HCT116 (cell line): ENCODE measurements around the gene ELFN1. TPM values are rescaled to one million over a fixed set of nuclear protein-coding genes. Genes with fewer than 3 reads are reported as not detected.
A peak's percentile ranks its signal among the peaks of the same experiment; 100 is the strongest.

Experiments
- ATAC-seq: fragments of 200-7000 bp; cut with Tn5 transposase; 2 replicates; pipeline ENCODE4 v1.9.1; 2020; ENCODE audit warnings: mild to moderate bottlenecking, moderate library complexity
- BruUV-seq: library from RNA; stranded (reverse); fragments of 400-500 nt; replicated peaks from 2 replicates; lab custom pipeline; 2021; lab: Mats Ljungman, UMichigan
- CTCF ChIA-PET: fragments of 300-600 bp; sonication (Branson Sonifier 250); formaldehyde crosslinking; loops from one replicate; lab custom pipeline; 2021; ENCODE audit warnings: antibody characterized with exemption; lab: Charles Lee
- POLR2A ChIA-PET: fragments of 300-600, 350-600 bp; sonication (Branson Sonifier 250); formaldehyde crosslinking; loops from one replicate; lab custom pipeline; 2021; ENCODE audit warnings: antibody characterized with exemption; lab: Charles Lee
- RAD21 ChIA-PET, 2 experiments: fragments of 300-600 bp; sonication (Branson Sonifier 250); formaldehyde crosslinking; loops; one replicate each; lab custom pipeline; 2023; ENCODE audit warnings: low total read pairs in 2 of 2; ENCODE audit not compliant: uncharacterized antibody in 2 of 2, unreplicated experiment in 2 of 2, low non-redundant PET in 1 of 2; lab: Charles Lee
- DNase-seq: peaks from one replicate; pipeline ENCODE4 v3.0.0-alpha.2; 2010; ENCODE audit warnings: low read depth, low spot score
- H2AFZ ChIP-seq: fragments of 200-600 bp; shearing (Covaris generic), sonication (generic); 2 replicates; pipeline ENCODE4 v1.6.1; 2017; ENCODE audit warnings: low read depth, mixed run types, mixed read lengths, antibody characterized with exemption, low read length; ENCODE audit not compliant: poor library complexity, severe bottlenecking
- H3K27ac ChIP-seq: 2 replicates; pipeline ENCODE4 v1.5.1; 2012; ENCODE audit warnings: low read depth, low read length
- H3K27me3 ChIP-seq: fragments of 200-600 bp; sonication (generic); 2 replicates; pipeline ENCODE4 v1.6.1; 2016; ENCODE audit warnings: mixed run types, low read length, mixed read lengths; ENCODE audit not compliant: insufficient read depth
- H3K36me3 ChIP-seq, 2 experiments: fragments of 200-500 bp in 1 of 2; fragments of 200-600 bp in 1 of 2; sonication (Bioruptor generic) in 1 of 2; sonication (generic) in 1 of 2; 2 replicates each; pipeline versions ENCODE4 v1.5.1 to v1.6.1; 2014 to 2016; ENCODE audit warnings: low read length in 2 of 2, inconsistent platforms in 1 of 2, mixed read lengths in 1 of 2, mixed run types in 1 of 2; ENCODE audit not compliant: insufficient read depth in 2 of 2, control insufficient read depth in 1 of 2
- H3K4me1 ChIP-seq, 2 experiments: fragments of 200-600 bp in 1 of 2; sonication (generic) in 1 of 2; 2 replicates each; pipeline versions ENCODE4 v1.5.1 to v1.6.1; 2012 to 2017; ENCODE audit warnings: low read length in 2 of 2, inconsistent platforms in 1 of 2, mild to moderate bottlenecking in 1 of 2, mixed read lengths in 1 of 2, mixed run types in 1 of 2, moderate library complexity in 1 of 2; ENCODE audit not compliant: insufficient read depth in 2 of 2, control insufficient read depth in 1 of 2
- H3K4me2 ChIP-seq: fragments of 200-600 bp; sonication (generic); 2 replicates; pipeline ENCODE4 v1.6.1; 2017; ENCODE audit warnings: mixed run types, low read length, mixed read lengths
- H3K4me3 ChIP-seq, 2 experiments: fragments of 200-600 bp in 1 of 2; sonication (generic) in 1 of 2; replicated peaks in 1 of 2; 2 replicates each; pipeline ENCODE4 v1.5.1; 2011 to 2016; ENCODE audit warnings: low read length in 2 of 2, control low read depth in 1 of 2, low read depth in 1 of 2, mild to moderate bottlenecking in 1 of 2, mixed read lengths in 1 of 2, mixed run types in 1 of 2
- H3K79me2 ChIP-seq: fragments of 200-600 bp; sonication (generic); 2 replicates; pipeline ENCODE4 v1.6.1; 2017; ENCODE audit warnings: mild to moderate bottlenecking, mixed run types, low read length, moderate library complexity, mixed read lengths; ENCODE audit not compliant: insufficient read depth
- H3K9ac ChIP-seq: fragments of 200-600 bp; sonication (generic); 2 replicates; pipeline ENCODE4 v1.6.1; 2016; ENCODE audit warnings: low read length, mixed read lengths
- H3K9me2 ChIP-seq: fragments of 200-600 bp; sonication (generic), shearing (Covaris generic); 2 replicates; pipeline ENCODE4 v1.6.1; 2017; ENCODE audit warnings: mixed run types, mild to moderate bottlenecking, moderate library complexity; ENCODE audit not compliant: insufficient read depth
- H3K9me3 ChIP-seq, 2 experiments: fragments of 200-500 bp in 1 of 2; fragments of 200-600 bp in 1 of 2; sonication (Bioruptor generic) in 1 of 2; sonication (generic) in 1 of 2; 2 replicates each; pipeline ENCODE4 v1.6.1; 2014 to 2017; ENCODE audit warnings: low read length in 2 of 2, mixed read lengths in 2 of 2, inconsistent platforms in 1 of 2, low read depth in 1 of 2, mild to moderate bottlenecking in 1 of 2, mixed run types in 1 of 2, moderate library complexity in 1 of 2; ENCODE audit not compliant: control insufficient read depth in 1 of 2, insufficient read depth in 1 of 2
- H4K20me1 ChIP-seq: fragments of 200-600 bp; sonication (generic), shearing (Covaris generic); 2 replicates; pipeline ENCODE4 v1.6.1; 2017; ENCODE audit warnings: mixed run types, mild to moderate bottlenecking, moderate library complexity; ENCODE audit not compliant: insufficient read depth
- ATF3 ChIP-seq: IDR thresholded peaks from 2 replicates; pipeline ENCODE4 v1.6.1; 2012
- CBX3 ChIP-seq: IDR thresholded peaks from 2 replicates; pipeline ENCODE4 v1.6.1; 2012; ENCODE audit warnings: low read depth
- CTCF ChIP-seq, 3 experiments: fragments of 200-600 bp in 1 of 3; sonication (generic) in 1 of 3; IDR thresholded peaks in 2 of 3; conservative IDR thresholded peaks in 1 of 3; 2 replicates each; pipeline ENCODE4 v1.5.1; 2012 to 2017; ENCODE audit warnings: low read depth in 2 of 3, low read length in 2 of 3, antibody characterized with exemption in 1 of 3, borderline replicate concordance in 1 of 3, control low read depth in 1 of 3, mild to moderate bottlenecking in 1 of 3, mixed read lengths in 1 of 3, mixed run types in 1 of 3, moderate library complexity in 1 of 3; ENCODE audit not compliant: insufficient read depth in 1 of 3
- EGR1 ChIP-seq: IDR thresholded peaks from 2 replicates; pipeline ENCODE4 v1.6.1; 2012; ENCODE audit warnings: low read depth
- EZH2phosphoT487 ChIP-seq: fragments of 200-600 bp; IDR thresholded peaks from 2 replicates; pipeline ENCODE4 v1.6.1; 2018; ENCODE audit warnings: antibody characterized with exemption, borderline replicate concordance
- FOSL1 ChIP-seq: IDR thresholded peaks from 2 replicates; pipeline ENCODE4 v1.6.1; 2012; ENCODE audit warnings: low read depth
- POLR2AphosphoS5 ChIP-seq: IDR thresholded peaks from 2 replicates; pipeline ENCODE4 v1.6.1; 2011; ENCODE audit warnings: mild to moderate bottlenecking, low read depth, low read length, moderate library complexity
- RAD21 ChIP-seq: IDR thresholded peaks from 2 replicates; pipeline ENCODE4 v1.6.1; 2012; ENCODE audit warnings: low read depth, mild to moderate bottlenecking
- REST ChIP-seq: IDR thresholded peaks from 2 replicates; pipeline ENCODE4 v1.6.1; 2012; ENCODE audit warnings: low read depth
- SIN3A ChIP-seq: IDR thresholded peaks from 2 replicates; pipeline ENCODE4 v1.6.1; 2012; ENCODE audit warnings: low read depth
- SRF ChIP-seq: IDR thresholded peaks from 2 replicates; pipeline ENCODE4 v1.6.1; 2012; ENCODE audit warnings: low read depth
- TCF7L2 ChIP-seq: IDR thresholded peaks from 2 replicates; pipeline ENCODE4 v1.7.0; 2011; ENCODE audit warnings: borderline replicate concordance, inconsistent platforms; ENCODE audit not compliant: insufficient read depth, insufficient read length; ENCODE audit errors: extremely low read depth
- YY1 ChIP-seq: IDR thresholded peaks from 2 replicates; pipeline ENCODE4 v1.6.1; 2011; ENCODE audit warnings: low read length, low read depth, moderate library complexity, mild to moderate bottlenecking; ENCODE audit not compliant: insufficient replicate concordance; ENCODE audit errors: extremely low read depth
- ZNF274 ChIP-seq: fragments of 200-500 bp; sonication (Bioruptor generic); IDR thresholded peaks from 2 replicates; pipeline ENCODE4 v1.6.1; 2014; ENCODE audit warnings: mild to moderate bottlenecking, low read depth, low read length, inconsistent platforms
- intact Hi-C: fragments of 100-400 bp; cut with micrococcal nuclease; formaldehyde crosslinking; loops from 2 replicates; pipeline ENCODE4 v1.10.0; 2022
- total RNA-seq: library from RNA; stranded (reverse); gene quantifications from one replicate; pipeline ENCODE4 v1.2.1, GENCODE V29; 2021; ENCODE audit not compliant: unreplicated experiment

The ELFN1 gene
- total RNA-seq, 1 experiment from 2014 or later, result 4.4 TPM

- Histone ChIP-seq H3K4me1 (no peaks in the 10 kb centered on the region), H3K79me2 (no peaks in the 10 kb centered on the region), H3K9ac (no peak overlapping the region), H3K9me3 (no peaks in the 10 kb centered on the region), H2AFZ (no peak overlapping the region), H3K9me2 (no peaks in the 10 kb centered on the region), H4K20me1 (no peaks in the 10 kb centered on the region), H3K4me2 (no peak overlapping the region), H3K36me3 (no peaks in the 10 kb centered on the region), H3K27ac (no peak overlapping the region), H3K27me3 (peaks cover 5% of the 10 kb centered on the region; the same call in 1 of the 2 replicates), H3K4me3 (no peak overlapping the region)
- intact Hi-C loops, result no loop called here
- no TSS peak for BruUV-seq
- no peak for TF ChIP-seq EGR1
- no peak for TF ChIP-seq EZH2phosphoT487
- TF ChIP-seq RAD21, result no peak
- no peak for TF ChIP-seq CTCF (IDR thresholded peaks at IDR 0.05 in 2 of 3, conservative IDR thresholded peaks at IDR 0.05 in 1 of 3; ENCODE audit: borderline replicate concordance in 1 of 3, insufficient read depth in 1 of 3, low read depth in 2 of 3, low read length in 2 of 3)
- no peak for TF ChIP-seq ATF3
- RAD21 ChIA-PET, result no interaction called here
- peak; percentile 33; the same call in 1 of the 2 replicates for ATAC-seq
- POLR2A ChIA-PET, result no interaction called here
- CTCF ChIA-PET, result no interaction called here
- DNase-seq, result no peak
Observed at GRCh38 chr7:1693419-1693990, 23.4 kb downstream of the ELFN1 start.

- H3K27ac ChIP-seq, result no peak overlapping the region
- no peaks in the 10 kb centered on the region for H3K9me3 ChIP-seq
- H3K9me2 ChIP-seq, result no peaks in the 10 kb centered on the region
- ChIA-PET CTCF (no interaction called here), RAD21 (no interaction called here), POLR2A (no interaction called here)
- BruUV-seq, result no TSS peak
- DNase-seq (no peak), ATAC-seq (no peak; the same call in none of the 2 replicates)
- H3K9ac ChIP-seq, result no peak overlapping the region
- H3K4me1 ChIP-seq, result no peaks in the 10 kb centered on the region
- no peak overlapping the region for H2AFZ ChIP-seq
- H3K4me2 ChIP-seq, result no peak overlapping the region
- no peaks in the 10 kb centered on the region for H3K36me3 ChIP-seq
- H3K79me2 ChIP-seq, result no peaks in the 10 kb centered on the region
- no peaks in the 10 kb centered on the region for H4K20me1 ChIP-seq
- H3K4me3 ChIP-seq, result no peak overlapping the region
- peaks cover 3% of the 10 kb centered on the region; the same call in 1 of the 2 replicates for H3K27me3 ChIP-seq
- intact Hi-C loops, result no loop called here
- no peak for TF ChIP-seq YY1
- TF ChIP-seq CBX3, result no peak
- no peak for TF ChIP-seq SIN3A
- no peak for TF ChIP-seq REST
- TF ChIP-seq TCF7L2, result no peak
- TF ChIP-seq RAD21, result no peak
- no peak for TF ChIP-seq FOSL1
- TF ChIP-seq POLR2AphosphoS5, result no peak
- TF ChIP-seq EGR1, result no peak
- TF ChIP-seq EZH2phosphoT487, result no peak
- TF ChIP-seq SRF, result no peak
- no peak for TF ChIP-seq ZNF274
Observed at GRCh38 chr7:1693991-1694524, 24.0 kb downstream of the ELFN1 start.
